ENCODE data around the gene ELAVL2.
A peak's percentile ranks its signal among the peaks of the same experiment; 100 is the strongest.

The ELAVL2 gene

GRCh38 chr9:23702311-23702922 lies 123.6 kb downstream of the ELAVL2 start:
- H3K9me3 ChIP-seq (replicated peaks; ENCODE audit: insufficient read depth, low read length), result no peaks in the 10 kb centered on the region
- H3K4me3 ChIP-seq (ENCODE audit: low read length), result no peak overlapping the region
- H3K4me2 ChIP-seq (ENCODE audit: low read depth, low read length), result peak overlapping the region; percentile 12; the same call in 1 of the 2 replicates
- no peaks in the 10 kb centered on the region for H3K4me1 ChIP-seq (ENCODE audit: low read length)
- no peaks in the 10 kb centered on the region for H3K9me2 ChIP-seq (replicated peaks; ENCODE audit: insufficient read depth, low read length)
- H3F3A ChIP-seq (ENCODE audit: insufficient read depth, low read length), result no peaks in the 10 kb centered on the region
- H3K27me3 ChIP-seq (replicated peaks; ENCODE audit: insufficient read depth, low read length), result no peaks in the 10 kb centered on the region
- H3K27ac ChIP-seq (ENCODE audit: low read length), result peak overlapping the region; percentile 21; the same call in 1 of the 2 replicates
- no peaks in the 10 kb centered on the region for H4K20me1 ChIP-seq (ENCODE audit: insufficient read depth, low read length)
- H3K79me2 ChIP-seq (ENCODE audit: low read length), result no peaks in the 10 kb centered on the region
- H3K36me3 ChIP-seq (replicated peaks; ENCODE audit: insufficient read depth, low read length), result no peaks in the 10 kb centered on the region
- TF ChIP-seq EZH2 (optimal IDR thresholded peaks at IDR 0.05; ENCODE audit: low read depth, low read length), result no peak
- no peak for TF ChIP-seq EZH2phosphoT487 (IDR thresholded peaks at IDR 0.05; ENCODE audit: low read length)
- peak; percentile 29 for TF ChIP-seq CTCF (IDR thresholded peaks at IDR 0.05; ENCODE audit: low read length)
- H3K9ac ChIP-seq (ENCODE audit: low read length), result no peak overlapping the region
- H2AFZ ChIP-seq (ENCODE audit: low read length), result no peak overlapping the region
- DNase-seq, result peak; percentile 42

GRCh38 chr9:23701291-23701690 lies 124.7 kb downstream of the ELAVL2 start:
- H3K4me1 ChIP-seq (ENCODE audit: low read length), result no peaks in the 10 kb centered on the region
- H3K79me2 ChIP-seq (ENCODE audit: low read length), result no peaks in the 10 kb centered on the region
- H3K4me2 ChIP-seq (ENCODE audit: low read depth, low read length), result no peak overlapping the region
- H3K27ac ChIP-seq (ENCODE audit: low read length), result no peak overlapping the region
- H3K9ac ChIP-seq (ENCODE audit: low read length), result no peak overlapping the region
- H3K9me2 ChIP-seq (replicated peaks; ENCODE audit: insufficient read depth, low read length), result no peaks in the 10 kb centered on the region
- no peaks in the 10 kb centered on the region for H3K27me3 ChIP-seq (replicated peaks; ENCODE audit: insufficient read depth, low read length)
- H3K9me3 ChIP-seq (replicated peaks; ENCODE audit: insufficient read depth, low read length), result no peaks in the 10 kb centered on the region
- H3F3A ChIP-seq (ENCODE audit: insufficient read depth, low read length), result no peaks in the 10 kb centered on the region
- H4K20me1 ChIP-seq (ENCODE audit: insufficient read depth, low read length), result no peaks in the 10 kb centered on the region
- no peak overlapping the region for H3K4me3 ChIP-seq (ENCODE audit: low read length)
- no peak for TF ChIP-seq CTCF (IDR thresholded peaks at IDR 0.05; ENCODE audit: low read length)
- TF ChIP-seq EZH2 (optimal IDR thresholded peaks at IDR 0.05; ENCODE audit: low read depth, low read length), result no peak
- no peak for TF ChIP-seq EZH2phosphoT487 (IDR thresholded peaks at IDR 0.05; ENCODE audit: low read length)
- no peaks in the 10 kb centered on the region for H3K36me3 ChIP-seq (replicated peaks; ENCODE audit: insufficient read depth, low read length)
- DNase-seq, result no peak
- no peak overlapping the region for H2AFZ ChIP-seq (ENCODE audit: low read length)

- Histone ChIP-seq H3K9me3 (replicated peaks; ENCODE audit: insufficient read depth, low read length) (no peaks in the 10 kb centered on the region), H3K4me2 (ENCODE audit: low read depth, low read length) (no peak overlapping the region), H3K27me3 (replicated peaks; ENCODE audit: insufficient read depth, low read length) (no peaks in the 10 kb centered on the region), H3K9ac (ENCODE audit: low read length) (no peak overlapping the region), H3K4me1 (ENCODE audit: low read length) (no peaks in the 10 kb centered on the region), H3K36me3 (replicated peaks; ENCODE audit: insufficient read depth, low read length) (no peaks in the 10 kb centered on the region), H3K9me2 (replicated peaks; ENCODE audit: insufficient read depth, low read length) (no peaks in the 10 kb centered on the region), H4K20me1 (ENCODE audit: insufficient read depth, low read length) (no peaks in the 10 kb centered on the region), H3F3A (ENCODE audit: insufficient read depth, low read length) (no peaks in the 10 kb centered on the region), H3K4me3 (ENCODE audit: low read length) (no peak overlapping the region), H2AFZ (ENCODE audit: low read length) (no peak overlapping the region), H3K79me2 (ENCODE audit: low read length) (no peaks in the 10 kb centered on the region), H3K27ac (ENCODE audit: low read length) (no peak overlapping the region)
- DNase-seq, result no peak
- TF ChIP-seq EZH2phosphoT487 (IDR thresholded peaks at IDR 0.05; ENCODE audit: low read length), result no peak
Measured at GRCh38 chr9:23700359-23700758, 125.7 kb downstream of the ELAVL2 start.

- TF ChIP-seq EZH2 (optimal IDR thresholded peaks at IDR 0.05; ENCODE audit: low read depth, low read length), result no peak
- no peak for TF ChIP-seq CTCF (IDR thresholded peaks at IDR 0.05; ENCODE audit: low read length)
- no peak for TF ChIP-seq EZH2phosphoT487 (IDR thresholded peaks at IDR 0.05; ENCODE audit: low read length)
- no peaks in the 10 kb centered on the region for H3K9me2 ChIP-seq (replicated peaks; ENCODE audit: insufficient read depth, low read length)
- no peak for DNase-seq
- no peaks in the 10 kb centered on the region for H3K4me1 ChIP-seq (ENCODE audit: low read length)
- H3K27me3 ChIP-seq (replicated peaks; ENCODE audit: insufficient read depth, low read length), result no peaks in the 10 kb centered on the region
- H3K9ac ChIP-seq (ENCODE audit: low read length), result no peak overlapping the region
- no peaks in the 10 kb centered on the region for H3K9me3 ChIP-seq (replicated peaks; ENCODE audit: insufficient read depth, low read length)
- no peaks in the 10 kb centered on the region for H3K36me3 ChIP-seq (replicated peaks; ENCODE audit: insufficient read depth, low read length)
- no peak overlapping the region for H2AFZ ChIP-seq (ENCODE audit: low read length)
- H3K4me2 ChIP-seq (ENCODE audit: low read depth, low read length), result no peak overlapping the region
- H3K4me3 ChIP-seq (ENCODE audit: low read length), result no peak overlapping the region
- H4K20me1 ChIP-seq (ENCODE audit: insufficient read depth, low read length), result no peaks in the 10 kb centered on the region
- no peak overlapping the region for H3K27ac ChIP-seq (ENCODE audit: low read length)
- no peaks in the 10 kb centered on the region for H3K79me2 ChIP-seq (ENCODE audit: low read length)
- no peaks in the 10 kb centered on the region for H3F3A ChIP-seq (ENCODE audit: insufficient read depth, low read length)
Measured at GRCh38 chr9:23698161-23698560, 127.9 kb downstream of the ELAVL2 start.
